HEK293T (cell line): ENCODE data around the gene VPS37C.

ENCODE experiments used
- CTCF ChIA-PET: fragments of 350-600 bp; formaldehyde crosslinking; extraction: SDS; loops from one replicate; lab custom pipeline; 2021; ENCODE audit warnings: antibody characterized with exemption, inconsistent platforms; lab: Yijun Ruan, JAX
- POLR2A ChIA-PET: fragments of 350-600 bp; formaldehyde crosslinking; extraction: SDS; loops from one replicate; lab custom pipeline; 2020; ENCODE audit warnings: antibody characterized with exemption, inconsistent platforms; lab: Yijun Ruan, JAX
- DNase-seq: peaks from one replicate; pipeline ENCODE4 v3.0.0; 2012; ENCODE audit warnings: mixed read lengths; ENCODE audit errors: extremely low spot score
- ARNT ChIP-seq: fragments of 450-650 bp; IDR thresholded peaks from 2 replicates; pipeline ENCODE4 v1.6.1; 2017; ENCODE audit warnings: mild to moderate bottlenecking
- BHLHE40 ChIP-seq: fragments of 450-650 bp; IDR thresholded peaks from 2 replicates; pipeline ENCODE4 v1.6.1; 2016; ENCODE audit warnings: mild to moderate bottlenecking, moderate library complexity, borderline replicate concordance
- CTBP1 ChIP-seq: fragments of 450-650 bp; IDR thresholded peaks from 2 replicates; pipeline ENCODE4 v1.6.1; 2016; ENCODE audit warnings: borderline replicate concordance
- ELF4 ChIP-seq: fragments of 450-650 bp; IDR thresholded peaks from 2 replicates; pipeline ENCODE4 v1.6.1; 2017; ENCODE audit warnings: antibody characterized with exemption
- FOXA1 ChIP-seq: fragments of 450-650 bp; IDR thresholded peaks from 2 replicates; pipeline ENCODE4 v1.6.1; 2016; ENCODE audit warnings: mild to moderate bottlenecking
- FOXK2 ChIP-seq: fragments of 450-650 bp; IDR thresholded peaks from 2 replicates; pipeline ENCODE4 v1.6.1; 2016; ENCODE audit warnings: mild to moderate bottlenecking
- FOXM1 ChIP-seq: fragments of 450-650 bp; IDR thresholded peaks from 2 replicates; pipeline ENCODE4 v1.6.1; 2017; ENCODE audit warnings: mild to moderate bottlenecking, borderline replicate concordance
- HDGF ChIP-seq: fragments of 450-650 bp; IDR thresholded peaks from 2 replicates; pipeline ENCODE4 v1.6.1; 2017; ENCODE audit warnings: antibody characterized with exemption, borderline replicate concordance
- L3MBTL2 ChIP-seq: fragments of 450-650 bp; conservative IDR thresholded peaks from 2 replicates; pipeline ENCODE4 v1.6.1; 2016; ENCODE audit warnings: mild to moderate bottlenecking
- LEF1 ChIP-seq: fragments of 450-650 bp; IDR thresholded peaks from 2 replicates; pipeline ENCODE4 v1.6.1; 2017; ENCODE audit warnings: mild to moderate bottlenecking, borderline replicate concordance
- NFRKB ChIP-seq: fragments of 450-650 bp; IDR thresholded peaks from 2 replicates; pipeline ENCODE4 v1.6.1; 2016; ENCODE audit warnings: mild to moderate bottlenecking, moderate library complexity
- SP1 ChIP-seq: fragments of 450-650 bp; IDR thresholded peaks from 2 replicates; pipeline ENCODE4 v1.6.1; 2017
- SUZ12 ChIP-seq: fragments of 450-650 bp; IDR thresholded peaks from 2 replicates; pipeline ENCODE4 v1.6.1; 2016; ENCODE audit warnings: mild to moderate bottlenecking
- TARDBP ChIP-seq: fragments of 450-650 bp; IDR thresholded peaks from 2 replicates; pipeline ENCODE4 v1.6.1; 2016
- ZNF384 ChIP-seq: fragments of 450-650 bp; IDR thresholded peaks from 2 replicates; pipeline ENCODE4 v1.6.1; 2016
- TF ChIP-seq, protein P1 (sequence below): fragments of 450-650 bp; IDR thresholded peaks from 2 replicates; pipeline ENCODE4 v1.6.1; 2016

VPS37C gene

DNA sequence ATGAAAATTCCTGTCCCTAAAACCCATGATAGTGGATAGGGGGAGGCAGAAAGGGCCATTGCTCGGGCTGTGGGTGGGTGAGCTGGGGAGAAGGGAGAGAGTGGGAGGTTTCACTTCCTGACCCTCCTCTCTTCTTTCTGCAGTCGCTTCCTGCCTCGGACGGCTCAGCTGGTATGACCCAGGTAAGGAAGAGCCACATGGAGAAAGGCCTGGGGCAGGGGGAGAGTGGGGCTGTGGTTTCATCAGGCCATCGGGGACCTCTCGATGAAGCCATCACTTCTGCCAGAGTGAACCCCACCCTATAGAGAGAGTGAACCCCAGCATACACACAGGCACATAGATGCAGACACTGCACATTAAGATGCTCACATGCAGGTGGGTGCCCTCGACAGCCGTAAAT, 46.3 kb downstream of the VPS37C start:
- CTCF ChIA-PET = no interaction called here
- no peak for DNase-seq
- POLR2A ChIA-PET = no interaction called here
- TF ChIP-seq FOXM1 (no peak), SP1 (no peak), BHLHE40 (no peak), ARNT (no peak), HDGF (no peak), LEF1 (no peak), FOXK2 (no peak)
- TF ChIP-seq, protein P1, sequence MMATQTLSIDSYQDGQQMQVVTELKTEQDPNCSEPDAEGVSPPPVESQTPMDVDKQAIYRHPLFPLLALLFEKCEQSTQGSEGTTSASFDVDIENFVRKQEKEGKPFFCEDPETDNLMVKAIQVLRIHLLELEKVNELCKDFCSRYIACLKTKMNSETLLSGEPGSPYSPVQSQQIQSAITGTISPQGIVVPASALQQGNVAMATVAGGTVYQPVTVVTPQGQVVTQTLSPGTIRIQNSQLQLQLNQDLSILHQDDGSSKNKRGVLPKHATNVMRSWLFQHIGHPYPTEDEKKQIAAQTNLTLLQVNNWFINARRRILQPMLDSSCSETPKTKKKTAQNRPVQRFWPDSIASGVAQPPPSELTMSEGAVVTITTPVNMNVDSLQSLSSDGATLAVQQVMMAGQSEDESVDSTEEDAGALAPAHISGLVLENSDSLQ = no peak

DNA sequence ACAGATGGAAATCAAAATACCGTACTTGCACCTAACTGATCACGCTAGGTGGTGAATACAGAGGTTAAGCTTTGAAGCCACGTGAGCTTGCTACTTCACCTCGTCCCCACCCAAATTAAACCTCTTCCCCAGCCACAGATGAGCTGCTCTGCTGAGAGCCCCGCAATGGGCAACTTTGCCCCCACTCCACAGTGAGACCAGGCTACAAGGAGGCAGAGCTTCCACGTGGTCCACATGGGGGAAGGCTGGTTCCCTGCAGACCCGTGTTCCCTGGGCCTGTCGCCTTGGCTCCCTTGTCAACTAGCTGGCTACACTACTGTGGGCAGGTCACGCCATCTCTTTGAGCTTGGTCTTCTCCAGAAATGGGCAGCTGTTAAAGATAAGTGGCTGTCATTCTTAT, 48.0 kb downstream of the VPS37C start:
- TF ChIP-seq CTBP1 = no peak
- TF ChIP-seq LEF1 = no peak
- no peak for TF ChIP-seq SP1
- no peak for TF ChIP-seq L3MBTL2
- no peak for TF ChIP-seq TARDBP
- no peak for TF ChIP-seq SUZ12
- TF ChIP-seq, protein P1 = no peak
- no peak for TF ChIP-seq ARNT
- TF ChIP-seq HDGF = no peak
- no peak for TF ChIP-seq ZNF384
- TF ChIP-seq FOXM1 = no peak
- TF ChIP-seq FOXK2 = no peak
- no peak for TF ChIP-seq NFRKB
- TF ChIP-seq BHLHE40 = no peak
- TF ChIP-seq ELF4 = no peak
- TF ChIP-seq FOXA1 = no peak
- CTCF ChIA-PET = interaction anchor here (1.1 kb wide), 1 partner anchor 16 kb away, joined by 3 read pairs; no protein-coding TSS in a partner anchor
- POLR2A ChIA-PET = no interaction called here
- DNase-seq = no peak

DNA sequence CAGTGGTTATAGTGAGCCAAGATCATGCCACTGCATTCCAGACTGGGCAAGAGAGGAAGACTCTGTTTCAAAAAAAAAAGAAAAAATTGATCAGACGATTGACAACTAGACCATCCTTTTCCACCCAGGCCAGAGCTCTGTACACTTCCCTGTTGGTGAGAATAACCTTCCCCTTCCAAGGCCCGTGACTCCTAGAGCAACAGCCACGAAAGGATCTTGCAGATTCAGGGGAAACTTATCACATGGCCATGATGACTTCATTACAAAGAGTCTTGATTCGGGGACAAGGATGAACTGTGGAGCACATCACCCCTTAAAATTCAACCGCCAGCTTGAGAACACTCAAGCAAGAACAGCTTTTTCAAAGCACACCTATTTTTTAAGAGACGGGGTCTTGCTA, 48.7 kb downstream of the VPS37C start:
- no peak for DNase-seq
- TF ChIP-seq TARDBP (no peak), CTBP1 (no peak), SUZ12 (no peak), ZNF384 (no peak), FOXK2 (no peak), LEF1 (no peak)
- POLR2A ChIA-PET = no interaction called here
- CTCF ChIA-PET = interaction anchor here (0.6 kb wide), 1 partner anchor 121 kb away, joined by 5 read pairs; no protein-coding TSS in a partner anchor

DNA sequence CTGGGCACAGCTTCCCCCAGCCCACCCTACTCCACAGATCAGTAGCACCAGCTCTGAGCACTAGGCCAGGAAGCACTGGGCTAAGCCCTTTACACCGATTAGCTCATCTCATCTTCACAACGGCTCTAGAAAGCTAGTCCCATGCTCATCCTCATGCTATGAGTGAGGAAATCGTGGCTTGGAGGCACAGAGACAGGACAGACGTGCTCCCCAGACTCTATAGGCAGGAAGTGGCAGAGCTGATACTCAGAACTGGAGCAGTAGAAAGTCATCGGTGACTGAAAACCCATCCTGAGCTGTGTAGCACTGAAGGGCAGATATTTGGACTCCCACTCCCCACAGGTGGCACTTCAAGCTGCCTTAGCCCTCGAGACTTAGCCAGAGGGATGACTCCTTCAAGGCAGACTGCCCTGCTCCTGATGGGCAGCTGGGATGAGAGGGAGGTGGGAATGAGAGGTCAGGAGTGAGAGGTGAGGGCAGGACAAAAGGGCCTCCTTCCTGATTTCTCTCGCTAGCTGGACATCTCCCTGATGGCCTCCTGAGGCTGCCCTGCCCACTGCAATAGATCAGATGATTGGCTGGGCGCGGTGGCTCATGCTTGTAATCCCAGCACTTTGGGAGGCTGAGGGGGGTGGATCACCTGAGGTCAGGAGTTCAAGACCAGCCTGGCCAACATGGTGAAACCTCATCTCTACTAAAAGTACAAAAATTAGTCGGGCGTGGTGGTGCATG, 49.3 kb downstream of the VPS37C start:
- DNase-seq = no peak
- TF ChIP-seq L3MBTL2 (no peak), LEF1 (no peak), ARNT (no peak), ELF4 (no peak), NFRKB (no peak)
- POLR2A ChIA-PET = no interaction called here
- CTCF ChIA-PET = no interaction called here

DNA sequence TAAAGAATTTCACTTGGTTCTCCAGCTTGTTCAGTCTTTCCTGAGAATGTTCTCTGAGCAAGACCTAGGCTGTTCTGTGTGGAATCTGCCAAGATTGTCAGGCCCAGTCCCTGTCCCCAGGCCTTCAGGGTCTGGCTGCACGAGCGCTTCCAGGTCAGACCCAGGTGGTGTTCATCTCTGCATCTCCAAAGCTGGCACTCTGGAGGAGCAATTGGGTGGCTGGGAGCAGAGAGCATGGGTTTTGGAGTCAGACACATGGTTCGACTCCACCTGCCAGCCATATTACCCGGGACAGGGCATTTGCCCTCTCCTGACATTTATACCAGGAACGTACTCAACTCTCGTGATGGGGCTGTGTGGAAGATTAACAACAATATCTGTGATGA, 50.2 kb downstream of the VPS37C start:
- ChIA-PET POLR2A (no interaction called here), CTCF (no interaction called here)
- TF ChIP-seq, protein P1 = no peak
- TF ChIP-seq SP1 (no peak), HDGF (no peak), ELF4 (no peak), BHLHE40 (no peak)
- no peak for DNase-seq

DNA sequence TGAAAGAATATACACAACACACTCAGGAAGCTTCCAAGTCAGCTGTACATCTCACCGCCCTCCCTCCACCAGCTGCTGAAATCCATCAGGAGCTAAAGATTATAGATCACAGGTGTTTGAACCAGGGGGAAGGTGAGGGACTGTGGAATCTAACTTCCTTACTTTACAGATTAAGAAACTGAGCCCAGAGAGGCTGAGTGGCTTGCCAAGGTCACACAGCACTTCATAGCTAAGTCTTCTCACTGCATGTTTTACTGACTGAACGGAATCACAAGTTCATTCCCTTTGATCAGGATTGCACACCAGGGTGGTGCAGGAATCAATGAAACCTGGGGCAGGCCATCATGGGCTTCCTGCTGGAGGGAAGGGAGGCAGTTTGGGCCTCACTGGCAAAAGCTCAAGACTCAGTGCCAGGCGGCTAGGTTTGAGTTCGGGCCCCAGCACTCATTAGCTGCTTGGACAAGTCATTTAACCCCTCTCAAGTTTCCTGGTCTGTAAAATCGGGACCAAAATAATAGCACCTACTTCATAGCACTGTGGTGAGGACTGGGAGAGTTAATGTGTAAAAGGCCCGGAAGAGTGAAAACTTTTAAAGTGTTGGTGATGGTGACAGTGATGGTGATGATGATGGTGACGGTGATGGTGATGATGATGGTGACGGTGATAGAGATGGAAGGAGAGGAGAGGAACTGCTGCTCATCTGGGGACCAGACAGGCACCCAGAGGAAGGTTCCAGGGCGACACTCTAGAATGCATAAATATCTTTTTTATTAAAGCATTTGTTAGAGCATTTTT, 50.8 kb downstream of the VPS37C start:
- CTCF ChIA-PET = no interaction called here
- TF ChIP-seq ELF4 (no peak), L3MBTL2 (no peak), ARNT (no peak), SUZ12 (no peak), TARDBP (no peak), BHLHE40 (no peak), ZNF384 (no peak), CTBP1 (no peak), HDGF (no peak), FOXA1 (no peak), FOXK2 (no peak), LEF1 (no peak), FOXM1 (no peak), SP1 (no peak), NFRKB (no peak)
- TF ChIP-seq, protein P1 = no peak
- no peak for DNase-seq
- POLR2A ChIA-PET = no interaction called here
